Large intestine (tissue), 3 donors: ENCODE results near the gene PRKD1. TPM values are rescaled to one million over a fixed set of nuclear protein-coding genes. Genes with fewer than 3 reads are reported as not detected.

Experiments
- DNase-seq, 2 donors: peaks; one replicate each; pipeline versions ENCODE4 v3.0.0 to v3.0.0-alpha.2; 2013
- H3K27ac ChIP-seq: one replicate; pipeline ENCODE4 v1.5.1; 2013; ENCODE audit warnings: low read length
- H3K27me3 ChIP-seq: 2 replicates; pipeline ENCODE4 v1.6.1; 2013; ENCODE audit warnings: low read length; ENCODE audit not compliant: control insufficient read depth, insufficient read depth
- H3K36me3 ChIP-seq: 2 replicates; pipeline ENCODE4 v1.6.1; 2013; ENCODE audit warnings: low read length; ENCODE audit not compliant: control insufficient read depth, insufficient read depth
- H3K4me1 ChIP-seq: one replicate; pipeline ENCODE4 v1.6.1; 2013; ENCODE audit warnings: low read length; ENCODE audit not compliant: control insufficient read depth, insufficient read depth
- H3K4me3 ChIP-seq: one replicate; pipeline ENCODE4 v1.5.1; 2013; ENCODE audit warnings: low read length
- H3K9me3 ChIP-seq: one replicate; pipeline ENCODE4 v1.6.1; 2013; ENCODE audit warnings: mild to moderate bottlenecking, low read depth, low read length, moderate library complexity; ENCODE audit not compliant: control insufficient read depth
- WGBS: methylation state at CpG from one replicate; pipeline ENCODE4 v1.1.5; 2013; ENCODE audit warnings: low lambda C conversion rate; ENCODE audit not compliant: insufficient coverage; 5-methylcytosine and 5-hydroxymethylcytosine counted together
- polyA plus RNA-seq: library from polyadenylated mRNA; unstranded; fragments of 120-200 nt; gene quantifications from one replicate; pipeline ENCODE4 v1.2.1, GENCODE V29; 2013

PRKD1 gene
- polyA plus RNA-seq, 1 donor, result 18.6 TPM

DNA sequence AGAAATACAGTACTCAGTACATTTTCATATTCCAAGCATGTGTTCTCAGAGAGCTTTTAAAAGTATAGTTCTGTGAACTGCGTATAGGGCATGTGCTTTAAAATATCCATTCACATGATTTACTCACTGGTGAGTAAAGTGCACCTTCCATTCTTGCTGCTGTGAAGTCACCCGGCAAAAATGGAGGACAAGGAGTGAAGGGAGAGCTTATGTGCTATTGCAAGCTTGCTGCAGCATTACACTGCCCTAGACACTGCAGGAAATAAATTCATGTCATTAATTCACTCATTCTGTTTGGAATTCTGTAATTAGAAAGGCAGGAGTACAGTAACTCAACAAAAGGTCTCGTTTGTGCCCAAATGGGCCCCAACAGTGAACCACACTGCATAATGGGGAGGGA is 347.8 kb downstream of the PRKD1 start:
- DNase-seq, result no peak
- WGBS, result no CpG with 5 or more reads among the region's 3 CpGs
- no peaks in the 10 kb centered on the region for H3K27me3 ChIP-seq
- peaks cover 5% of the 10 kb centered on the region for H3K36me3 ChIP-seq
- H3K27ac ChIP-seq, result no peak overlapping the region
- no peak overlapping the region for H3K4me3 ChIP-seq
- no peaks in the 10 kb centered on the region for H3K9me3 ChIP-seq
- no peaks in the 10 kb centered on the region for H3K4me1 ChIP-seq

DNA sequence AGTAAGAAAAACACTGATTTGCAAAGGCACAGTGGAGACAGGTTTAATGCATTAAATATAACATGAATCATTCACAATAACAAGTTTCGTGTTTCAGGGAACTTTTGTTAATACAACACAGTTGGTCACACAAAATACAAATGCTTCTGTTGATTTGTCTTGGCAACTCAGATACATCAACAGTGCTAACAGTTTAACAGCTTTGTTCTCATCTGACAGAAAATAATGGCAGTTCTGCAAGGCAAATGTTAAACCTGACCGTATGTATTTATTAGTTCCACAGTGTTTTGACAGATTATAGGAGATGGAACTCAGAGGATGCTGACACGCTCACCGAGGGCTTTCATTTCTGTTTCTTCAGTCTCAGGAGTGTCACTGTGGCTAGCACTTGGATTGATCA is 350.7 kb downstream of the PRKD1 start:
- H3K4me3 ChIP-seq, result no peak overlapping the region
- H3K9me3 ChIP-seq, result no peaks in the 10 kb centered on the region
- H3K27ac ChIP-seq, result no peak overlapping the region
- H3K4me1 ChIP-seq, result no peaks in the 10 kb centered on the region
- WGBS, result 100% methylated on average over 1 of the region's 4 CpGs
- no peak for DNase-seq
- H3K27me3 ChIP-seq, result no peaks in the 10 kb centered on the region
- peaks cover 5% of the 10 kb centered on the region for H3K36me3 ChIP-seq

- Histone ChIP-seq H3K4me3 (no peak overlapping the region), H3K36me3 (no peaks in the 10 kb centered on the region), H3K27ac (no peak overlapping the region), H3K4me1 (no peaks in the 10 kb centered on the region), H3K9me3 (no peaks in the 10 kb centered on the region), H3K27me3 (no peaks in the 10 kb centered on the region)
- no CpG with 5 or more reads among the region's 2 CpGs for WGBS
- no peak for DNase-seq
Measured at GRCh38 chr14:29569194-29569593, 358.5 kb downstream of the PRKD1 start.

GRCh38 chr14:29566194-29566593 is 361.5 kb downstream of the PRKD1 start:
- DNase-seq, result no peak
- Histone ChIP-seq H3K27me3 (no peaks in the 10 kb centered on the region), H3K36me3 (no peaks in the 10 kb centered on the region), H3K4me3 (no peak overlapping the region), H3K27ac (no peak overlapping the region), H3K4me1 (no peaks in the 10 kb centered on the region), H3K9me3 (no peaks in the 10 kb centered on the region)
- no CpG with 5 or more reads among the region's 1 CpG for WGBS

- no peak overlapping the region for H3K4me3 ChIP-seq
- H3K27me3 ChIP-seq, result no peaks in the 10 kb centered on the region
- no peaks in the 10 kb centered on the region for H3K9me3 ChIP-seq
- H3K36me3 ChIP-seq, result no peaks in the 10 kb centered on the region
- 100% methylated on average over 1 of the region's 4 CpGs for WGBS
- no peak overlapping the region for H3K27ac ChIP-seq
- H3K4me1 ChIP-seq, result peaks cover under 1% of the 10 kb centered on the region
- no peak for DNase-seq
Measured at GRCh38 chr14:29558516-29558915, 369.1 kb downstream of the PRKD1 start.

GRCh38 chr14:29554335-29554734 is 373.3 kb downstream of the PRKD1 start:
- H3K4me1 ChIP-seq, result peaks cover 3% of the 10 kb centered on the region
- H3K4me3 ChIP-seq, result no peak overlapping the region
- WGBS, result no CpG with 5 or more reads among the region's 3 CpGs
- H3K36me3 ChIP-seq, result no peaks in the 10 kb centered on the region
- H3K27ac ChIP-seq, result no peak overlapping the region
- H3K27me3 ChIP-seq, result no peaks in the 10 kb centered on the region
- DNase-seq, result no peak
- H3K9me3 ChIP-seq, result no peaks in the 10 kb centered on the region

DNA sequence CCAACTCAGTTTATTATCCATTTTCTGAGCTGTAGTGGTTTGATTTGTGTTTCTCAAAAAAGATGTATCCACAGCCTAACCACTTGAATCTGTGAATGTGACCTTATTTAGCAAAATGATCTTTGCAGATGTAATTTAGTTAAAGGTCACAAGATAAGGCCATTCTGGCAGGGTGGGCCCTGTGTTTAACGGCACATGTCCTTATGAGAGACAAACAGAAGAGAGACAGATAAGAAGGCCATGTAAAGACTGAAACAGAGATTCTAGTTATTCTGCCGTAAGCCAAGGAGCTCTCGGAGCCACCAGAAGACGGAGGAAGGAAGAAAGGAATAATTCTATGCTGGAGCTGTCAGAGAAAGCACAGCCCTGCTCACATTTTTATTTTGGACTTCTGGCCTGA is 374.2 kb downstream of the PRKD1 start:
- no CpG with 5 or more reads among the region's 4 CpGs for WGBS
- Histone ChIP-seq H3K27ac (no peak overlapping the region), H3K36me3 (no peaks in the 10 kb centered on the region), H3K4me1 (peaks cover 3% of the 10 kb centered on the region), H3K27me3 (no peaks in the 10 kb centered on the region), H3K9me3 (no peaks in the 10 kb centered on the region), H3K4me3 (no peak overlapping the region)
- peak in 1 of 2 donors; percentile 26 for DNase-seq

GRCh38 chr14:29548948-29549370 is 378.7 kb downstream of the PRKD1 start:
- WGBS, result 67% methylated on average over 1 of the region's 2 CpGs
- no peak overlapping the region for H3K27ac ChIP-seq
- no peaks in the 10 kb centered on the region for H3K27me3 ChIP-seq
- H3K4me3 ChIP-seq, result no peak overlapping the region
- peak; percentile 31 to 42 for DNase-seq
- no peaks in the 10 kb centered on the region for H3K36me3 ChIP-seq
- no peaks in the 10 kb centered on the region for H3K9me3 ChIP-seq
- H3K4me1 ChIP-seq, result peaks cover 6% of the 10 kb centered on the region

- Histone ChIP-seq H3K27ac (no peak overlapping the region), H3K9me3 (no peaks in the 10 kb centered on the region), H3K36me3 (no peaks in the 10 kb centered on the region), H3K27me3 (no peaks in the 10 kb centered on the region), H3K4me1 (peaks cover 3% of the 10 kb centered on the region), H3K4me3 (no peak overlapping the region)
- peak in 1 of 2 donors; percentile 17 for DNase-seq
- WGBS, result no CpG with 5 or more reads among the region's 2 CpGs
Measured at GRCh38 chr14:29545714-29546113, 381.9 kb downstream of the PRKD1 start.

DNA sequence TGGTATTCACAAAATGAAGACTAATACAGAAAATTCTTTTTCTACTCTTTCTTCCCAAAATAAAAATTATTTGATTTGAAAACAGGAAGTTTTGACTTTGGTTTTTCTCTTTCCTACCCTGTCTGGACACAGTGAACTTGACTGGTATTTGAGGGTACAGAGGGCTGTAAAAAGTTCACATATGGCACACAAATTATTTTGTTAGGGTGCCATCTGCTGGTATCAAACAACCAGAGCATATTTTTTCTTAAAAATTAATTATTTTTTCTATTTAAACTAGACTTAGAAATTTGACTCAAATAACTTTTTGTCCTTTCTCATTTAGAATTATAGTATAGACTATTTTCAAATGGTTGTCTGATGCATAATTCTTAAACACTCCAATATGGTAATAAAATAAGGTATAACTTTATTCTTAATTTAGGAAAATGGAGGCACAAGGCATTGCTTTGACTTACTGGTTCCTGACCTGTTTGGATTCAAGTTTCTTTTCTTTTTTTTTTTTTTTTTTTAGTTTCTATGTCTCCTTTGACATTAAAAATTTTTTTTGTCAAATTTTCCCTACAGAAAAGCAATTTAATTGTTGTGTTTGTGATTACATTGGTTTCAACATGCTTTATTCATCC is 390.6 kb downstream of the PRKD1 start:
- no peaks in the 10 kb centered on the region for H3K9me3 ChIP-seq
- H3K27ac ChIP-seq, result no peak overlapping the region
- no peaks in the 10 kb centered on the region for H3K27me3 ChIP-seq
- no peak for DNase-seq
- no peak overlapping the region for H3K4me3 ChIP-seq
- no peaks in the 10 kb centered on the region for H3K36me3 ChIP-seq
- H3K4me1 ChIP-seq, result no peaks in the 10 kb centered on the region

GRCh38 chr14:29529418-29529817 is 398.2 kb downstream of the PRKD1 start:
- Histone ChIP-seq H3K27me3 (peaks cover 6% of the 10 kb centered on the region), H3K4me1 (no peaks in the 10 kb centered on the region)
- WGBS, result 72% methylated on average over 4 of the region's 7 CpGs

More at GRCh38 chr14:29529418-29529817, 398.2 kb downstream of the PRKD1 start:
- H3K4me3 ChIP-seq, result no peak overlapping the region
- no peaks in the 10 kb centered on the region for H3K9me3 ChIP-seq
- no peaks in the 10 kb centered on the region for H3K36me3 ChIP-seq
- no peak overlapping the region for H3K27ac ChIP-seq
- DNase-seq, result no peak
